K562 (cell line): Measurements from ENCODE around the gene CCDC92. TPM values are rescaled to one million over a fixed set of nuclear protein-coding genes. Genes with fewer than 3 reads are reported as not detected.

Experiments used
- ARID4B ChIP-seq: sonication (generic); formaldehyde crosslinking; IDR thresholded peaks from 2 replicates; pipeline ENCODE4 v1.8.0; 2022; ENCODE audit warnings: mild to moderate bottlenecking, missing genetic modification reagents
- CBX2 ChIP-seq: fragments of 200-600 bp; sonication (generic); IDR thresholded peaks from one replicate; pipeline ENCODE4 v1.6.1; 2012; ENCODE audit warnings: mild to moderate bottlenecking, low read length, inconsistent platforms; ENCODE audit not compliant: insufficient read depth, poor library complexity, severe bottlenecking
- CEBPG ChIP-seq, 3 experiments: fragments of 200-800 bp in 1 of 3; sonication (Bioruptor generic) in 1 of 3; sonication (generic) in 1 of 3; formaldehyde crosslinking in 1 of 3; IDR thresholded peaks in 2 of 3; conservative IDR thresholded peaks in 1 of 3; 2 replicates each; pipeline versions ENCODE4 v1.6.1 to v1.8.0; 2016 to 2022; ENCODE audit warnings: missing compliant biosample characterization in 2 of 3, missing genetic modification characterization in 2 of 3, mild to moderate bottlenecking in 1 of 3, missing genetic modification reagents in 1 of 3
- FOXK2 ChIP-seq, 2 experiments: fragments of 450-650 bp; IDR thresholded peaks in 1 of 2; conservative IDR thresholded peaks in 1 of 2; 2 replicates each; pipeline ENCODE4 v1.6.1; 2016; ENCODE audit warnings: low read depth in 2 of 2, mild to moderate bottlenecking in 1 of 2
- TCF3 ChIP-seq: sonication (generic); formaldehyde crosslinking; IDR thresholded peaks from 2 replicates; pipeline ENCODE4 v1.4.0; 2020; ENCODE audit warnings: mild to moderate bottlenecking, missing genetic modification reagents
- ZFP91 ChIP-seq: sonication (generic); formaldehyde crosslinking; IDR thresholded peaks from 2 replicates; pipeline ENCODE4 v1.8.0; 2022; ENCODE audit warnings: mild to moderate bottlenecking, missing genetic modification reagents
- ZNF707 ChIP-seq: fragments of 250-450 bp; sonication (Bioruptor Pico); conservative IDR thresholded peaks from 2 replicates; pipeline ENCODE4 v1.8.0; 2022; ENCODE audit warnings: inconsistent platforms, mild to moderate bottlenecking, moderate library complexity
- polyA plus RNA-seq, 8 experiments: library from polyadenylated mRNA; depleted of rRNA in 4 of 8; stranded (reverse) in 5 of 8; unstranded in 3 of 8; fragments of >200 nt; fragmentation: Nextera tagmentation in 2 of 8; fragmentation: Illumina TruSeq in 1 of 8; extraction: Ambion mirVana in 2 of 8; extraction: Trizol in 1 of 8; gene quantifications; 2 replicates each; pipeline versions ENCODE4 v1.2.1 to v1.2.3, GENCODE V29; 2011 to 2014; ENCODE audit warnings: inconsistent platforms in 1 of 8, missing spikeins in 1 of 8
- total RNA-seq, 7 experiments: library from RNA; depleted of rRNA in 6 of 7; stranded (reverse); fragments of >200 nt in 6 of 7; fragmentation: Illumina TruSeq in 2 of 7; extraction: Trizol in 2 of 7; gene quantifications; 2 replicates each; pipeline versions ENCODE4 v1.2.1 to v1.2.3, GENCODE V29; 2011 to 2021; ENCODE audit warnings: low replicate concordance in 1 of 7

CCDC92 gene
- total and polyA plus RNA-seq, 9 of the 15 experiments (the other 6 are each of a cell fraction or from before 2014, with no cell fraction given): 0.27 to 5.9 (median 2.1) TPM

GRCh38 chr12:123934829-123935228, 37.8 kb downstream of the CCDC92 start (continued):
- peak; percentile 36; the same call in 1 of the 2 replicates for TF ChIP-seq CEBPG (CRISPR knock-in tag; IDR thresholded peaks at IDR 0.05)
- no peak for TF ChIP-seq CEBPG (tag; conservative IDR thresholded peaks at IDR 0.05 in 1 of 2, IDR thresholded peaks at IDR 0.05 in 1 of 2)
- no peak for TF ChIP-seq ZFP91 (CRISPR knock-in tag)
- TF ChIP-seq ZNF707 (CRISPR knock-in tag): no peak
- TF ChIP-seq ARID4B (CRISPR knock-in tag): 0 out of 2 replicates have a peak, but pooled peaks have one; percentile 30
- TF ChIP-seq FOXK2 (conservative IDR thresholded peaks at IDR 0.05 in 1 of 2, IDR thresholded peaks at IDR 0.05 in 1 of 2; ENCODE audit: low read depth in 2 of 2): no peak
- TF ChIP-seq TCF3 (CRISPR knock-in tag): peak; percentile 24; the same call in 1 of the 2 replicates
- TF ChIP-seq CBX2: no peak
